GM19397 (cell line): ENCODE results near the gene DEPDC1B.
A peak's percentile ranks its signal among the peaks of the same experiment; 100 is the strongest.
"Not testable (repeated sequence)": the region's sequence is repeated elsewhere in the genome, so short reads cannot be mapped to it uniquely, and the experiment has no call there.

Experiments
- ATAC-seq: cut with Tn5 transposase; IDR thresholded peaks from one replicate; pipeline ENCODE4 v1.9.1; 2021; ENCODE audit warnings: mild to moderate bottlenecking, moderate library complexity; ENCODE audit not compliant: unreplicated experiment

The DEPDC1B gene

DNA sequence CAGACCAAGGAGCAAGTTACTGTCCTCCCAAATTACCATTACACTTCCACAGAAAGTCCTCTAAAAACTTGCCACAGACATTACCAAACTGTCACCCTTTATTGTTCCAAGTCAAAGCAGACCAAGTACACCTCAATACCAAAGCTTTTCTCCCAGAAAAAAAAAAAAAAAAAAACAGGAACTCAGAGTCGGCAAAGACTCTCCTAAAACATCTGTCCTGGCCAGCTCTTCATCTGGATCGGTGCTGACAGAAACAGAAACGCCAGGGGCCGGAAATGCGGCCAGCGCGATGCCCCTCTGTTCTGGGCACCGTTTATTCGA lies 718 bp downstream of the DEPDC1B start:
- ATAC-seq, result no peak

DNA sequence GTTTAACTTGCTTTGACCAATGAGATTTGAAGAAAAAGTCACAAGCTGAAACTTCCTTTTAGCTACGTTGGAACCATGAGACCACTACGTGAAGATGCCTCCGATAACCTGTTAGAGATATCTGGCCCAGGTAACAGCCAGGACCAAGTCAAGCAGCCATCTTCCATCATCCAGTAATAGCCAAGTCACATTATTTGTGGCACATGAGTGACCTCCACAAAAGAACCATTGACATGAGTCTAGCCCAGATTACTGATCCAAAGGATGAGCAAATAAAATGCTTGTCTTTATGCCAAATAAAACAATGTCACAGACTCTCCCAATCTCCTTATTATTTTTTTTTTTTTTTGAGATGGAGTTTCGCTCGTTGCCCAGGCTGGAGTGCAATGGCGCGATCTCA lies 1.6 kb downstream of the DEPDC1B start:
- ATAC-seq, result no peak

DNA sequence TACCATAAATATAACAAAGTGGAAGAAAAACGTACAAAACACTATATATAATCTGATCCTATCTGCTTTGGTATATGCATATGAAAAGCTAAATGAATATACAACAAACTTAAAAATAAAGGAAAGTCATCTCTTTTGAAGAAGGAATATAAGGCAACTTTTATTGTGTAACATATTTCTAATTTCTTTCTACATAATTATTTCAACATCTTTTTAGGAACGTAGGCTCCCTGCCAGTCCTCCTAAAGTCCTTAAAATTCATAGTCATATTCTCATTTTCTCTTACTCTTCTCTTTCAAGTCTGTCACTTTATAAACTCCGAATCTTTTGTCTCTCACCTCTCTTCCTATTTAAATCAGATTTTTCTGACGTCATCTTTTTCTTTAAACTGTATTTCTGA lies 9.6 kb downstream of the DEPDC1B start:
- no peak for ATAC-seq

DNA sequence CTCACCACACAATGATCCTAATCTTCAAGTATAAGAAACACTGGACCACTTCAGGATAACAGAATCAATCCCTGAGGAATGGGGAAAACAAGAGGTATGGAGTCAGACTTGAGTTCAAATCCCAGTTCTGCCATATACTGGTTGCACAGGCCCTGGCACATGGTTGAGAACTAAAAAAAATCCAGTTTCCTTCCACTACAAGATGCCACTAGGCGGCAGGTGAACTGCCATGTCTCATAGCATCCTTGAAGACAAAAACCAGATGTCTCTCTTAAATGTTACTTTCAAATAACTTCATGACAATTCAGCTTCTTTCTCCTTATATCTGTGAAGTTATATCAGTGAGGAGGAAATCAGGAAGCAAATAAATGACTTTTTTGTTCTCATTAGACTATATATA lies 11.0 kb downstream of the DEPDC1B start:
- ATAC-seq, result no peak

DNA sequence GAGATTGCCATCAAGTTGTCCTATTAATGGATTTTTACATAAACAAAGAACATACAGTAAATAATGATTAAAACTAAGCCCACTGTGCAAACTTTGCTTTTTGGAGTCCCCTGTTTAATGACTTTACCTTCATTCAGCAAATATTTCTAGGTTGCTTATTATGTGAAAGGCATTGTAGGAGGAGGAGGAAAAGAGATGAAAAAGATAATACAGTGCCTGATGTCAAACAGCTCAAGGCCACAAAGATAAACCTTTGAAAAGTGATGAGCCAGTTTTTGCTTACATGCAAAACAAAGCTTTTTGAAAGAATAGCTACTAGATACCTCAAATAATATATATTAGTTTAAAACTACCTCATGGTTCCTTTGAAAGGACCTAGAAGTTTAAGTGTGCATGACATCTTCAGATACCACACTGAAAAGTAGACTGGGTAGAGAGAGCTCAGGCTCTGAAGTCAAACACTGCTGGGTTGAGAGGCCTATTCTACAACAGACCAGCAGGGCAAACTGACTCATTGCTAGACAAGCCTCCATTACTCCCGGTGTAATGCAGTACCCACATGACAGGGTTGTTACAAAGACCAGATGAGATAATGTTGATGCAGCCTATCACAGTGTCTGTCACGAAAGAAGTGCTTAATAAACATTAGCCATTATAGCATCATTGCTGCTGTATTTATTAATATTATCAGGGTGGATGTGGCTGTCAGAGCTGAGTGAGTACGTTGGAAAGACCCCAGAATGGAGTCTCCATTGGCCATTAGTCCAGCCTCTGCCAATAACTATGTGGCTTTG lies 11.8 kb downstream of the DEPDC1B start:
- ATAC-seq, result peak; percentile 70

DNA sequence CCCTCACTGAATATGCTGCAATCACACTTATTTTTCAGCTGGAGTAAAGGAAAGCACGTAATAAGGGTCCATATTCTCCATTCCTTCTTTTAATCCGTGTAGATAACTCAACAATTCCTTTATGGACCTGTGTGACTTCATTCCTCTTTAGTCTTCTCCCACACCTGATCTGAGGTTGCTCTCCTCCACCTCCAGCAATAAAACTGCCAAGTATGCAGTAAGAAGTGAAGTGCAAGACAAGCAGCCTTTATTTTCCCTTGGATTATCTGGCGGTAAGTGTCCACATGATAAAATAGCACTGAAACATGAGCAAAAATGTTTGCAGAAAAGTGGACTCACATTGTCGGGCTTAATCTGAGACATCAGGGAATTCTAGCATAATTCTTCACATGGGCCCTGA lies 13.8 kb downstream of the DEPDC1B start:
- no peak for ATAC-seq

DNA sequence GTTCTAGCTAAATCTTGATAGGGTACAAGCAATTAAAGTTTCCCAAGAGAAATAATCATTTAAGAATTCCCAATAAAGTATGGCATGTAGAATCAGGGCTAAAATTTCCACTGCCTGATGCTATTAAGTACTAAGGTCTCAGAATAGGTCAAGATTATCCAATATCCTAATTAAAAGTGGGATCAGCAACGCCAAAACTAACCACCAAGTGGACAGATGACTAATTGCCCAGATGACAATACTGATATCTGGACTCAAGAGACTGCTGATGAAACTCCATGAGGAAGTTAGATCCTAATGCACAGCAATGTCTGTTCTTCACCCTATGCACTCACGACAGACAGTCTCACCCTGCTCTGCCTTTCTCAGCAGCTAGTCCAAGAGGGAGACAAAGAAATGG lies 14.3 kb downstream of the DEPDC1B start:
- no peak for ATAC-seq

DNA sequence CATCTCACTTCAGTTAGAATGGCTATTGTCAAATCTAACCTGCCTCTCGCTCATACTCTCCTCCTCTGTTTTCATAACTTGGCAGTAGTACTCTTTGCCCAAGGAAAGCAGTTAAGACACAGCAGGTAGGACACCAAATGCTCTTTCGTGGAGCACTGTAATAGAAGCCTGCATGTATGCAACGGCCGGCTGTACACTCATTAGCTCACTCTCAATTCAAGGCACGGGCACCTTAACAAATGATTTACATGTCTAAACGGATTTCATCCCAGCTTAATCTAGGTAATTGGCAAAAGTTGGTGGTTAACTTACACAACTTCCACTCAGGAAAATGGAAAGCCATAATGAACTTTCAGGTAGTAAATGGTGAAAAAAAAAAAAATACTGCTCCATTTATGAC lies 14.9 kb downstream of the DEPDC1B start:
- no peak for ATAC-seq

DNA sequence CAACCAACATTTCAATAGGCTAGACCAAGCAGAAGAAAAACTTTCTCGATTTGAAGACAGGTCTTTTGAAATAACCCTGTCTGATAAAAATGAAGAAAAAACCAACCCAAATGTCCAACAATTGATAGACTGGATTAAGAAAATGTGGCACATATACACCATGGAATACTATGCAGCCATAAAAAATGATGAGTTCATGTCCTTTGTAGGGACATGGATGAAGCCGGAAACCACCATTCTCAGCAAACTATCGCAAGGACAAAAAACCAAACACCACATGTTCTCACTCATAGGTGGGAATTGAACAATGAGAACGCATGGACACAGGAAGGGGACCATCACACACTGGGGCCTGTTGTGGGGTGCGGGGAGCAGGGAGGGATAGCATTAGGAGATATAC lies 18.0 kb downstream of the DEPDC1B start:
- not testable (repeated sequence) for ATAC-seq

DNA sequence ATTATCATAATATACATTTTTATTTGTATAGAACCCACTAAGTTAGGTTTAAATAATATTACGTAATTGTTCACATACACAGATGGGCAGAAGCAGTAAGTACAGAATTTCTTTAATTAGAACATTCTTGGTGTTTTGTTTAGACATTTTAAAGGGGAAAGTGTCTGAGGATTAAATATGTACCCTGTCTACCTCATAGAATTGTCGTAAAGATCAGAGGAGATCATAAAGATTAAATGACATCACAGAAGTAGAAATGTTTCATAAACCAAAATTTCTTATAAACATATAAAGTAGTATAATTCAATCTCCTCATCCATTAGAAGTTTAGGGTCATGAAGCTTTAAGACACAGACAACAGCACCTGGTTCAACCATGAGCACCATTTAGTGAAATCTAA lies 20.1 kb downstream of the DEPDC1B start:
- no peak for ATAC-seq

DNA sequence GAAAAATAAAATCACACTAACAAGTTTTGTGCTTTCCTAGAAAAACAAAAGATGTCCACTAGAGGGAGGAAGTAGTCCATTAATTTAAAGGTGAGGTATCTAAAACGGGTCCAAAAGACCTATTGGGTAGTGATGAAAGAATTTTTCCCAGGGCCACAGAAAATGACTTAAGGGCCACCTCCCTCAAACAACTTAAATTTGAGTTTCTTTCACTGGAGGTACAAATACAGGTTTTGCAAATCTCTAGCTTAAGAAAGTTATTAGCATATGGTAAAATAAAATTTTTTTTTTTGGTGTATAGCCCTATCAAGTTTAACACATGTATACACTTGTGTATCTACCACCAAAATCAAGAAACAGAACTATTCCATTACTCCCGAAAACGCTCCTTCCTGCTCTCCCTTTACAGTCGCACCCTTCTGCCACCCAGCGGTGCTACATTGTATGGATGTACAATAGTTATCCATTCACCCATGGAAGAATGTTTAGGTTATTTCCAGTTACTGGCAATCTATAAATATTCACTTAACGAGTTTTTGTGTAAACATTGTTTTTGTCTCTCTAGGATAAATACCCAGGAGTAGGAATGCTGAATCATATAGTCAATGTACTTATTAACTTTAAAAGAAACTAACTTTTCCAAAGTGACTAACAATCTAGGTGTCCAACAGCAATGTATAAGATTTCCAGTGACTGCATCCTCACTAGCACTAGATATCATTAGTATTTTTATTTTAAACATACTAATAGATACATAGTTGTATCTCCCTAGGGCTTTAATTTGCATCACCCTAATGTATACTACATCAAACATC lies 21.9 kb downstream of the DEPDC1B start:
- ATAC-seq, result no peak

DNA sequence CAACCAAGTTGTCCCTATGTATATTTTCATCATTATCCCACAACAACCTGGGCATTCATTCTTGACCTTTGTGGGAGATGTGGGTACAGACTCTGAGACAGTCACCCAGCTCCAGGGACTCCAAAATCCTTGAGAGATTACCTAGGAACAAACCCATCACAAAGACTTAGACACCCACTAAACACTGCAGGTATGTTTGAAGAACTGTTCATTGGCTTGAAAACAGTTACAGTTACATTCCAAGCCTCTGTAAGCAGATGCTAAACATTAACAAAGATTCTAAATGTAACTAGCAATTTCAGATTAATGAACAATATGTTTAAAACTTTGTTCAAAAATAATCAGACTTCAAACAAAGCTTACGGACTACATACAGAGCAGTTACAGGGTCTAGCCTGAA lies 24.7 kb downstream of the DEPDC1B start:
- ATAC-seq, result no peak

DNA sequence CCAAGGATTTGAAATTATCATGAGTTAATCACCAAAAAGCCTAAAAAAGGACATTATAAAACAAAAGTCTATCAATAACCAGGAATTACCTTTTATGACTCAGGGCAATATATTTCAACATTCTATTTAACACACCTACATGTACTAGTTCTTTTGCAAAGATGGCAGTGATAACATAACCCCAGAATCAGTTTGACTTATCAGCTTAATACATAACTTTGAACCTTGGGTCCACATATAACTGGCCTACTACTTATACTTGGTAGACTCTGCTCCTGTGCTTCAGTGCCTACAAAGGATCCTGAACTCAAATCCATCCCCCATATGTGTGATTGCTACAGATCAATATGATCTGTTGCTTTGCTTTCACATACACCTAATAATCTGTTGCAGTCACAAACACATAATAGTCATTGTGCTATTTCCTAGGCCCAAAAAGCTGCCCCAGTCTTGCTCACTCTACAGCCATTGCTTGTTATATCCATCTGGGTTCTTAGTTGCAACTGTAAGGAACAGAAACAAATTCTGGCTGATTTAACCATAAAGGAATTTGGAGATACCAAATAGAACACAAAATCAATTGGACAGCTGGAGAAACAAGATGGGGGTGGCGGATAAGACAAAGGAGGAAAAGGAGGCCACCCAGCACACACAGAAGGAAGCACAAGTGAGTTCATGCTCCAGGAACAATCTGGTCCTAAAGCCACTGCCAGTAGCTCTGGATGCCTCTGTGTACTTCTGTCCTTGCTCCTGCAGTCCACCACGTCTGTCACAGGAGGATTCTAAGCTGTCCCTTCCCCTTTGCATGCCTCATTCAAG lies 25.5 kb downstream of the DEPDC1B start:
- ATAC-seq, result no peak

DNA sequence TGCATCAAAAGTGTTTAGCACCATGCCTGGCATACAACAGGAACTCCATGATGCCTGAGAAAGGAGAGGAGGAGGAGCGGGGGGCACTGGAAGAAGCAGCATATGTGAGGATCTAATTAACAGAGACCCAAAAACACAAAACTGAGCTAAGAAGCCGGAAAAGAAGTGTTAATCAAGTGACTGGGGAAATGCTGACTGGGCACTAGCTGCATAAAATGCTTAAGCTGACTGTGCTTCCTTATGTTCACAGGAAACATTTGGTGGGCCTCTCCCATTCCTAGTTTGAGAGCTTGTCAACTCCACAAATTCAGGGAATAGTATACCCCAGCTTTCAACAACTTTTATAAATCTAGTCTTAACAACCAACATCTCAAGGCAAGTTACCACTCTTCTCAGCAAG lies 26.6 kb downstream of the DEPDC1B start:
- no peak for ATAC-seq

DNA sequence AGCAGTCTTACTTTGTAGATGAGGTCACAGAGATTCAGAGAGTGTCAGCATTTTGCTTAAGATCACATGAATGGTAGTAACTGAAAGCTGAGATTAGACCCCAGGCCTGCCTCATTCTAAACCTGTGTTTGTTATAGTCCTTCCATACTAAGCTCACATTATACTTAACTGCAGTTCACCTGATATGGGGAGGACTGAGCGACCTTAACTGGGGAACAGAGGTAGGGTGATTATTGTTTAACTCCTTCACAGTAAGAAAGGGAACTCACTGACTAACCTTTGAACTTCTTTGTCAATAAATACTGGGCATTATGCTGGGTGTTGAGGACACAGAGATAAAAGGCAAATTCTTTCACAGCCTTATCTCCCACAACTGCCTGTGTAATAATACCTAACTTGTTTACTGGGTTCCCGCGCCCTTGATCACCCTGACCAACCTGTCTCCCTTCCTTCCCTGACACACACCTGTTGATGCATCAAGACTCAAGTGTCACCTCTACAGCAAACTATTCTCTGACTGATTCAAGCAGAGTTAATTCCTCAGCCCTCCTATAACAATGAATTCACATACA lies 27.2 kb downstream of the DEPDC1B start:
- no peak for ATAC-seq

DNA sequence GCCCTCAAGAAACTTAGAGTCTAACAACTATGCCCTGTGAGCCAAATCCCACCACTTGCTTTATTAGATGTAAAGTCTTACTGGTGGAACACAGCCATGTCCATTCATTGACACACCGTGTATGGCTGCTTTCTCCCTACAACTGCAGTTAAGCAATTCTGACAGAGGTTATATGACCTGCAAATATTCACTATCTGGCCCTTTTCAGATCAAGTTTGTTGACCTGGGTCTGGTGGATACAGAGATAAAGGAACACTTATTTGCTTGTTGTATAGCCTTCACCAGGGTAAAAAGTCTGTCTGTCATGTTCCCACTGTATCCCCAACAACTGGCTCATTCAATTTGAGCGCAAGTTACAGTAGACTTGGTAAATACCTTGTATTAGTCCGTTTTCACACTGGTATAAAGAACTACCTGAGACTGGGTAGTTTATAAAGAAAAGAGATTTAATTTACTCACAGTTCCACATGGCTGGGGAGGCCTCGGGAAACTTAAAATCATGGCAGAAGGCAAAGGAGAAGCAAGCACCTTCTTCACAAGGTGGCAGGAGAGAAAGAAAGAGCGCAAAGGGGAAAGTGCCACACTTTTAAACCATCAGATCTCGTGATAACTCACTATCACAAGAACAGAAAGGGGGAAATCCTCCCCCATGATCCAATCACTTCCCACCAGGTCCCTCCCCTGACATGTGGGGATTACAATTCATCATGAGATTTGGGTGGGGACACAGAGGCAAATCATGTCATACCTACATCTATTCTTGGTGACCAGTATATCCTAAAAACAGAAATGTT lies 27.9 kb downstream of the DEPDC1B start:
- no peak for ATAC-seq

DNA sequence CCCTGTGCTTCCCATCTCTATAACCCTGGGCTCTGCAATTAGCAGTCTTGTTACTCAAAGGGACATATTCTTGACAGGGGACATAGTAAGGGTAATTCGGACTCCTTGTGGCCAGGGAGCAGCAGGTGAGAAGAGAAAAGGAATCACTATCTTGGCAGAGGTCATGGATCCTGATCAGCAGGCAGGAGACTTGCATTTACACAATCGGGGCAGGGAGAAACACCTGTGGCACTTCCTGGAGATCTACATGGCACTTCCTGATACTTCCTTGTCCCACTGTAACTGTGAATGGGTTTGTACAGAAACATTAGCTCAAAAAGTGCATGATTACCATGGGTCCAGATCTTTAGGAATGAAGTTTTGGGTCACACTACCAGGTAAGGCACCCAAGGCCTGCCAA lies 29.2 kb downstream of the DEPDC1B start:
- ATAC-seq, result no peak

DNA sequence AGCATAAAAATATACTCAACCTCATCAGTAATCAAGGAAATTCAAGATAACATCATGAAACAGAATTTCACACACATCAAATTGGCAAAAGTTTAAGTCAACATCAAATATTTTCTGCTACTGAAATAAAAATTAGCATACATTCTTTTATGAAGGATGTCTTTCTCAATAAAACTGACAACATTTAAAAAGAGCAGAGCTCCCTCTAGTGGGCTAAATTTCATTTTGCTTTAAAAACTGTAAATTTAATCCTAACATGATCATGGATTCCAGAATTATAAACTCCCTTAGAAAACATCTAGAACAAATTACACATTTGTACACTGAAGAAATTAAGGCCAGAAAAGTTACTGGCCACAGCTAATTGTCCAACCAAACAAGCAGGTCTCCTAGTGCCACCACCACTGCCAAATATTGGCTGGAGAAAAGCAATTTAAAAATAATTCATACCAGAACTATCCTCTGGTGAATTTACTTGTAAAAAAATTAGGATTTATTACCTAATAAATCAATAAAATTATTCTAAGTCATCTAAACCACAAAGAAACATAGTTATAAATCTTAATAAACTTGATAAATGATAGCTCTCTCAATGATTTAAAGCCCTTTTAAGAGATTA lies 31.2 kb downstream of the DEPDC1B start:
- no peak for ATAC-seq

DNA sequence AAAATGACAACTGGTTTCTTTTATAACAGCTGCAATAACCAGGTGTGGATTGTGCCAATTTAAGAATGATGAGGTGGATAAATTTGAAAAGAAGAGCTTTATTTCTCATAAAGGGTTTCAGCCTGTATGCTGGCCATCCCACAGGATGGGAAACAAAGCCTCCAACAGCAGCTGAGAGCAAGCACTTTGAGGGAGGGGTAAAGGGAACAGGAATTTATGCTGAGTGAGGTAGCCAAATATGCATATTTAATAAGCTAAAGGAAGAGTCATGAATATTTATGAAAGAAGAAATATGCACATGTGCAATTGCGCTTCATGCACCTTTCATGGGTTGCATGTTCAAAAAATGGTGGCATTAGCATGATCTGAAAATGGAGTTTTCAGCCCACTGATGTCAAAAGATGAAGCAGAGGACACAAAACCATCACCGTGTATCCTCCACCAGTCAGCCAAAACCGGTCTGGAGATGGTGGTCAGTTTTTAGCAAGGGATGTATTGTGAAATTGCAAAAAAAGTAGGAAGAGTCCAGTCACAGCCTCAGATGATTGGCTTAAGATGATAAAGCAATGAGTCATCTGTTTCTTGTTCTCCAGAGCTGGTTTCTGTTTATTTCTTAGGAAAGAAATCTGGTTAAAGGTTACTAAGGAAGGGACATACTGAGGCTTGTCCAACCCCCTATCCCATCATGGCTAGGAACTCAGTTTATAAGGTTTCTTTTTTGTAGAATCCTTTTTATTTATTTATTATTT lies 47.9 kb downstream of the DEPDC1B start:
- no peak for ATAC-seq
